NT2/D1 (cell line): Measurements from ENCODE around the gene DOCK11.

Source experiments
- DNase-seq: peaks from one replicate; pipeline ENCODE4 v3.0.0-alpha.2; 2011; ENCODE audit warnings: low read depth, low spot score
- H3K27me3 ChIP-seq: 2 replicates; pipeline ENCODE4 v1.6.0; 2011; ENCODE audit warnings: mild to moderate bottlenecking; ENCODE audit not compliant: insufficient read length, insufficient read depth
- H3K36me3 ChIP-seq: 2 replicates; pipeline ENCODE4 v1.6.1; 2011; ENCODE audit warnings: mild to moderate bottlenecking, low read length, mixed read lengths; ENCODE audit not compliant: insufficient read depth, insufficient read length
- H3K4me1 ChIP-seq: 2 replicates; pipeline ENCODE4 v1.5.1; 2011; ENCODE audit not compliant: insufficient read depth, insufficient read length
- H3K4me3 ChIP-seq: 2 replicates; pipeline ENCODE4 v1.5.1; 2011; ENCODE audit warnings: low read depth; ENCODE audit not compliant: insufficient read length
- H3K9ac ChIP-seq: 2 replicates; pipeline ENCODE4 v1.6.0; 2011; ENCODE audit warnings: low read depth; ENCODE audit not compliant: insufficient read length
- H3K9me3 ChIP-seq: 2 replicates; pipeline ENCODE4 v1.5.1; 2011; ENCODE audit warnings: mild to moderate bottlenecking, low read length; ENCODE audit not compliant: insufficient read depth
- SUZ12 ChIP-seq: IDR thresholded peaks from 2 replicates; pipeline ENCODE4 v1.6.1; 2011; ENCODE audit not compliant: insufficient read length, insufficient read depth; ENCODE audit errors: extremely low read depth
- YY1 ChIP-seq: IDR thresholded peaks from 2 replicates; pipeline ENCODE4 v1.6.1; 2011; ENCODE audit not compliant: insufficient read length, insufficient read depth
- ZNF274 ChIP-seq: IDR thresholded peaks from 2 replicates; pipeline ENCODE4 v1.6.1; 2011; ENCODE audit warnings: mild to moderate bottlenecking, low read depth, low read length

The DOCK11 gene

DNA sequence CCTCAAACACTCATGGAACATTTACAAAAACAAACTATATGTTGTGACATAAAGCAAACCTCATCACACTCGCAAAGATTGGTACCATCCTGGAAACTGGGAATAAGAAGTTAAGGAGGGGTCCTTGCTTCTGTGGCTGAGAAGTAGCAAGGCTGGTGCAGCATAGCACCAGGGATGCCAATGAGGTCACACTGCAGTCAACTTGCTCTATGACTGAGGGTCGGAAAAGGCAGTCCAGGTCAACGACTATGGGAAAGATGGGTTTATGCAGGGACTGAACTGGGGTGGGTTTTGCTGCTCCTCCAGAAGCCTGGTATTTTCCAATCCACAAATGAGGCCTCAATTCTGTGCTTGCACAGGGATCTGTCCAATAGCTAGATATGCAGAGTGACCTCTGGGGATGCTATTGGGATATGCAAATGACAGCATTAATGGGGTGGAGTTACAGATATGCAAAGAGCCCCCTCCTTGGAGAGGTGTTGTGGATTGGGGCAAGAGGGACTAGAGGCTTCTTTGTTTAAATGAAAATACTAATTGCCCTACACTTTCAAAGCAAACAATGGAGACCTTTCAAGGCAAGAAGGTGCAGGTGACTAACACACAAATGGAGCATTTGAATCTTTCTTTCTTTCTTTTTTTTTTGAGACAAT, 224.6 kb downstream of the DOCK11 start:
- no peak overlapping the region for H3K9ac ChIP-seq
- H3K9me3 ChIP-seq, result no peaks in the 10 kb centered on the region
- H3K4me1 ChIP-seq, result peaks cover 3% of the 10 kb centered on the region
- TF ChIP-seq YY1 (no peak), SUZ12 (no peak), ZNF274 (no peak)
- H3K36me3 ChIP-seq, result no peaks in the 10 kb centered on the region
- DNase-seq, result no peak
- no peak overlapping the region for H3K4me3 ChIP-seq
- peaks cover 11% of the 10 kb centered on the region for H3K27me3 ChIP-seq

GRCh38 chrX:118723376-118723775, 227.8 kb downstream of the DOCK11 start:
- DNase-seq, result no peak
- H3K4me3 ChIP-seq, result no peak overlapping the region
- peaks cover 28% of the 10 kb centered on the region for H3K27me3 ChIP-seq
- no peaks in the 10 kb centered on the region for H3K9me3 ChIP-seq
- H3K4me1 ChIP-seq, result peaks cover 3% of the 10 kb centered on the region
- no peak overlapping the region for H3K9ac ChIP-seq
- TF ChIP-seq YY1 (no peak), SUZ12 (no peak), ZNF274 (no peak)
- H3K36me3 ChIP-seq, result no peaks in the 10 kb centered on the region

DNA sequence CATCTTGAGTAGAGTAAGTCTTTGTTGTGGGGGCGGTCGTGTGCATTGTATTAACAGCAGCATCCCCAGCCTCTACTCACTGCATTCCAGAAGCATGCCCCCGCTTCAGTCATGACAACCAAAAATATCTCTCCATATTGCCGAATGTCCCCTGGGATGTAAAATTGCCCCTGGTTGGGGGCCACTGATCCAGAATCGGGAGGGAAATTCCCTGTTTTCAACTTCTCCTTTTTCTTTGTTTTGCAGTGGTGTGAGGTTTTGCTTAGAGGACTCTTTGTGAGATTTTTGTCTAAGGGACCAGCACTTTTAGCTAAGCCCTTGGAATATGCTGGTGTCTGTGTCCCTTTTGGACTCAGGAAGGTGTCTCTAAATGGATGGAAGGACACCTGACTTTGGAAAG, 228.8 kb downstream of the DOCK11 start:
- H3K4me3 ChIP-seq, result no peak overlapping the region
- no peaks in the 10 kb centered on the region for H3K9me3 ChIP-seq
- H3K36me3 ChIP-seq, result no peaks in the 10 kb centered on the region
- TF ChIP-seq SUZ12, result no peak
- TF ChIP-seq ZNF274, result no peak
- TF ChIP-seq YY1, result no peak
- H3K4me1 ChIP-seq, result peaks cover 3% of the 10 kb centered on the region
- H3K9ac ChIP-seq, result no peak overlapping the region
- peaks cover 38% of the 10 kb centered on the region for H3K27me3 ChIP-seq
- no peak for DNase-seq

GRCh38 chrX:118724775-118725174, 229.2 kb downstream of the DOCK11 start:
- Histone ChIP-seq H3K4me3 (no peak overlapping the region), H3K9me3 (no peaks in the 10 kb centered on the region), H3K27me3 (peaks cover 42% of the 10 kb centered on the region), H3K36me3 (no peaks in the 10 kb centered on the region), H3K4me1 (peaks cover 3% of the 10 kb centered on the region), H3K9ac (no peak overlapping the region)
- no peak for TF ChIP-seq ZNF274
- no peak for TF ChIP-seq YY1
- no peak for TF ChIP-seq SUZ12
- DNase-seq, result no peak

- Histone ChIP-seq H3K9ac (no peak overlapping the region), H3K4me3 (no peak overlapping the region), H3K9me3 (no peaks in the 10 kb centered on the region), H3K27me3 (peaks cover 52% of the 10 kb centered on the region), H3K4me1 (no peaks in the 10 kb centered on the region), H3K36me3 (no peaks in the 10 kb centered on the region)
- DNase-seq, result no peak
- TF ChIP-seq YY1 (no peak), SUZ12 (no peak), ZNF274 (no peak)
Measured at GRCh38 chrX:118726396-118726795, 230.8 kb downstream of the DOCK11 start.

DNA sequence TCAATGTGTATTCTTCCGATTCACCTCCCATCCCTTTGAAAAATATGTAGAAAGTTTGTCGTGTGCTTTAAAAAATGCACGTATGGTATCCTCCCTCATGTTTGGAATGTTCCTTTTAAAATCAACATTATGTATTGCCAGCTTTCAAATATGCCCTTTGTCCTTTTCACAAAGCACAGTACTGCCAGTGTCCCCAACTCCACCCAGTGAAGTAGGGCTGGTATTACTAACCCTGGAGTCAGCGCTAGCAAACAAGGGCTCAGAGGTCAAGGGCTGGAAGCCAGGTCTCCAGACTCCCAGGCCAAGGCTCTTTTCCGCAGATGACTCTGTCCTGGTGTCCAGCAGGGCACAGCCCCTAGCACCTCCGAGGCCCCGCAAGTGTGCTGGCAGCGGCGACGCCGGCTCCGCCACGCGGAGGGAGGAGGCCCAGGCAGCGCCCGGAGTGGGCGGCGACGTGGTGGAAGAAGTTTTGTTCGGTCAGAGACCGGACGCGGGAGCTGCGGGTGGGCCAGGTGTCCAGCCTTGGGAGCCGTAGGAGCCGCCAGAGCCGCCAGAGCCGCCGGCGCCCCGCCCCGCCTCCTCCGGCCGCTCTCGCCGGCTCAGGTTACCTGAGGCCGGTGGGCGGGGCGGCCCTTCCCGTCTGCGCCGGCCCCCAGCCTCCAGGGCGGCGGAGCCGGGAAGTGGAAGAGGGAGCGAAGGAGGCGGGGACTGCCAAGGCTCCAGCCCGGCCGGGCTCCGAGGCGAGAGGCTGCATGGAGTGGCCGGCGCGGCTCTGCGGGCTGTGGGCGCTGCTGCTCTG, 231.5 kb downstream of the DOCK11 start, which contains the start of gene IL13RA1:
Gene IL13RA1 (plus strand): TSS at position 720 of the 799 bp plus-strand sequence. CDS start 33 bp downstream, at position 753.
- no peaks in the 10 kb centered on the region for H3K4me1 ChIP-seq
- H3K4me3 ChIP-seq, result peak within 1 kb of the TSS; percentile 55
- peaks cover 48% of the 10 kb centered on the region for H3K27me3 ChIP-seq
- DNase-seq, result peak; percentile 80
- TF ChIP-seq SUZ12, result no peak
- TF ChIP-seq YY1, result no peak
- TF ChIP-seq ZNF274, result no peak
- peak within 1 kb of the TSS; percentile 76 for H3K9ac ChIP-seq
- no peaks in the 10 kb centered on the region for H3K36me3 ChIP-seq
- no peaks in the 10 kb centered on the region for H3K9me3 ChIP-seq

DNA sequence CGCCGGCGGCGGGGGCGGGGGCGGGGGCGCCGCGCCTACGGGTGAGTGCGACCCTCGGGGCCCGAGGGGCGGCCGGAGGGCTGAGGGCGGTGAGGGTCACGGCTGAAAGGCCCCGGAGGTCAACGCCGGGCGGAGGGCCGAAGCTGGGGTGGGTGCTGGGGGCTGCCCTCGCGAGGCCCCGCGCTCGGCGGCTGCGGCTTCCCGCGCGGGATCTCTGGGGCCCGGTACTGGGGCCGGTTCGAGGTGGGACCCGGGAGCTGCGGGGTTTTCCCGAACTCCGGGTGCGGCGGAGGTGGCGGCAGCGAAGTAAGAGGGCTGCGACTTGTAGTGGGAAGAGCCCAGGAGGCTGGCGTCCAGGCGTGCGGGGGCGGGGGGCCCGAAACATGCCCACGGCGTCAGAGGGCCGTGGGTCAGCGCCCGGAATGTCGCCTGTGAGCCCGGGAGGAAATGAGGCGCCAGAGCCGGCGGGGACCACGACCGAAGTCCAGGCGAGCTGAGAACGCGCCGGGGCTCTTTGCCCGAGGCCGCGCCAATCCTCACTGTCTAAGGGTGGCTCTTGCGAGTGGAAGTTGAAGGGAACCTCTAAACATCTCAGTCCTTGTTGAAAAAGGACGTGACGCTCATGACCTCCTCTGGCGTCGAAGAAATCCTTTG, 232.2 kb downstream of the DOCK11 start:
- peak overlapping the region; percentile 55 for H3K4me3 ChIP-seq
- no peak for TF ChIP-seq YY1
- no peak for DNase-seq
- peaks cover 46% of the 10 kb centered on the region for H3K27me3 ChIP-seq
- no peaks in the 10 kb centered on the region for H3K36me3 ChIP-seq
- no peaks in the 10 kb centered on the region for H3K9me3 ChIP-seq
- no peaks in the 10 kb centered on the region for H3K4me1 ChIP-seq
- peak overlapping the region; percentile 76 for H3K9ac ChIP-seq
